Endothelial cell of umbilical vein (primary cell): ENCODE measurements around the gene TIPIN. TPM values are rescaled to one million over a fixed set of nuclear protein-coding genes. Genes with fewer than 3 reads are reported as not detected.

Source experiments
- BruUV-seq: library from RNA; stranded (reverse); fragments of 400-500 nt; replicated peaks from 2 replicates; lab custom pipeline; 2021; lab: Mats Ljungman, UMichigan
- CTCF ChIA-PET: fragments of 300-600, 350-600 bp; sonication (Branson Sonifier 250); formaldehyde crosslinking; loops from one replicate; lab custom pipeline; 2021; ENCODE audit warnings: antibody characterized with exemption, inconsistent platforms; lab: Charles Lee
- POLR2A ChIA-PET: fragments of 300-600, 350-600 bp; sonication (Branson Sonifier 250); formaldehyde crosslinking; loops from one replicate; lab custom pipeline; 2021; ENCODE audit warnings: antibody characterized with exemption, inconsistent platforms; lab: Charles Lee
- DNase-seq: peaks from one replicate; pipeline ENCODE4 v3.0.0-alpha.2; 2011; ENCODE audit warnings: low read depth, low spot score
- FAIRE-seq: peaks from 2 replicates; lab custom pipeline; 2011; peaks lifted over from hg19 to GRCh38; lab: Jason Lieb, UNC
- H2AFZ ChIP-seq: 2 replicates; pipeline ENCODE4 v1.6.0; 2012; ENCODE audit warnings: low read depth, low read length, control low read depth, inconsistent platforms
- H3K27ac ChIP-seq: 2 replicates; pipeline ENCODE4 v1.5.1; 2011; ENCODE audit warnings: low read depth, mild to moderate bottlenecking, control low read depth, low read length, moderate library complexity; ENCODE audit not compliant: insufficient read depth
- H3K27me3 ChIP-seq, 2 experiments: 2 replicates each; pipeline versions ENCODE4 v1.6.0 to v1.6.1; 2011; ENCODE audit warnings: low read length in 2 of 2, mixed read lengths in 1 of 2; ENCODE audit not compliant: control insufficient read depth in 2 of 2, insufficient read depth in 2 of 2
- H3K36me3 ChIP-seq, 2 experiments: 2 replicates in 1 of 2; 3 replicates in 1 of 2; pipeline ENCODE4 v1.5.1; 2011; ENCODE audit warnings: low read length in 2 of 2, mild to moderate bottlenecking in 1 of 2, moderate library complexity in 1 of 2; ENCODE audit not compliant: control insufficient read depth in 2 of 2, insufficient read depth in 2 of 2; ENCODE audit errors: extremely low read depth in 1 of 2
- H3K4me1 ChIP-seq: 3 replicates; pipeline ENCODE4 v1.5.1; 2011; ENCODE audit warnings: mild to moderate bottlenecking, low read length; ENCODE audit not compliant: control insufficient read depth, insufficient read depth; ENCODE audit errors: extremely low read depth
- H3K4me2 ChIP-seq: 2 replicates; pipeline ENCODE4 v1.6.1; 2011; ENCODE audit warnings: low read length, control low read depth, mixed read lengths; ENCODE audit not compliant: insufficient read depth
- H3K4me3 ChIP-seq, 3 experiments: fragments of 200-600 bp in 1 of 3; sonication (generic), shearing (Covaris generic) in 1 of 3; replicated peaks in 1 of 3; 2 replicates each; pipeline ENCODE4 v1.5.1; 2011 to 2016; ENCODE audit warnings: control low read depth in 3 of 3, low read length in 3 of 3, mild to moderate bottlenecking in 2 of 3, inconsistent platforms in 1 of 3, low read depth in 1 of 3, moderate library complexity in 1 of 3; ENCODE audit not compliant: insufficient read depth in 1 of 3
- H3K79me2 ChIP-seq: 2 replicates; pipeline ENCODE4 v1.6.0; 2012; ENCODE audit warnings: low read length, inconsistent platforms; ENCODE audit not compliant: control insufficient read depth, insufficient read depth
- H3K9ac ChIP-seq: replicated peaks from 2 replicates; pipeline ENCODE3; 2011; ENCODE audit warnings: low read length, control low read depth; ENCODE audit not compliant: insufficient read depth; ENCODE audit errors: extremely low read depth
- H3K9me1 ChIP-seq: replicated peaks from 3 replicates; pipeline ENCODE4 v1.6.0; 2011; ENCODE audit warnings: mild to moderate bottlenecking, low read length; ENCODE audit not compliant: control insufficient read depth, insufficient read depth; ENCODE audit errors: extremely low read depth
- H3K9me3 ChIP-seq: replicated peaks from 2 replicates; pipeline ENCODE4 v1.5.1; 2012; ENCODE audit warnings: low read length, inconsistent platforms; ENCODE audit not compliant: control insufficient read depth, insufficient read depth
- H4K20me1 ChIP-seq: replicated peaks from 2 replicates; pipeline ENCODE3; 2011; ENCODE audit warnings: mild to moderate bottlenecking, low read length; ENCODE audit not compliant: control insufficient read depth, insufficient read depth; ENCODE audit errors: extremely low read depth
- EZH2 ChIP-seq: IDR thresholded peaks from 2 replicates; pipeline ENCODE4 v1.6.1; 2012; ENCODE audit warnings: borderline replicate concordance, low read depth, mild to moderate bottlenecking, moderate library complexity, low read length, inconsistent platforms; ENCODE audit not compliant: severe bottlenecking
- FOS ChIP-seq: IDR thresholded peaks from 2 replicates; pipeline ENCODE4 v1.6.1; 2011; ENCODE audit warnings: mild to moderate bottlenecking, low read length, moderate library complexity, borderline replicate concordance; ENCODE audit not compliant: insufficient read depth
- GATA2 ChIP-seq: IDR thresholded peaks from 2 replicates; pipeline ENCODE4 v1.7.0; 2011; ENCODE audit warnings: low read depth, mild to moderate bottlenecking, moderate library complexity, mixed read lengths, low read length; ENCODE audit not compliant: insufficient read length, insufficient read depth
- JUN ChIP-seq: IDR thresholded peaks from 2 replicates; pipeline ENCODE4 v1.6.1; 2011; ENCODE audit warnings: borderline replicate concordance, low read depth; ENCODE audit not compliant: insufficient read length, insufficient read depth
- MYC ChIP-seq: IDR thresholded peaks from one replicate; pipeline ENCODE4 v1.6.1; 2011; ENCODE audit warnings: mild to moderate bottlenecking, low read depth, low read length
- POLR2A ChIP-seq: IDR thresholded peaks from 2 replicates; pipeline ENCODE4 v1.6.1; 2012; ENCODE audit warnings: low read depth, mild to moderate bottlenecking, control low read depth, low read length
- POLR2AphosphoS5 ChIP-seq: IDR thresholded peaks from 2 replicates; pipeline ENCODE4 v1.6.1; 2012; ENCODE audit warnings: low read depth, mild to moderate bottlenecking, control low read depth, low read length, moderate library complexity; ENCODE audit not compliant: insufficient read depth
- dilution Hi-C: fragments of 300-500 bp; cut with MboI; formaldehyde crosslinking; loops from one replicate; pipeline ENCODE4 v1.15.0; 2019; ENCODE audit warnings: low sequenced_read_pairs; ENCODE audit not compliant: extremely low pct_ligation_motif_present
- intact Hi-C: fragments of 100-400 bp; cut with micrococcal nuclease; formaldehyde crosslinking; loops from one replicate; pipeline ENCODE4 v1.10.0; 2022
- polyA plus RNA-seq, 4 experiments: library from polyadenylated mRNA; depleted of rRNA in 3 of 4; stranded (reverse) in 3 of 4; unstranded in 1 of 4; fragments of >200 nt; gene quantifications; 2 replicates each; pipeline versions ENCODE4 v1.2.1 to v1.2.3, GENCODE V29; 2011 to 2012; ENCODE audit warnings: missing spikeins in 1 of 4
- total RNA-seq: library from RNA; stranded (reverse); gene quantifications from 2 replicates; pipeline ENCODE4 v1.2.3, GENCODE V29; 2021
- TF ChIP-seq, protein P1 (sequence below), 2 donors: IDR thresholded peaks; 1 replicate in 1 of 2; 2 replicates in 1 of 2; pipeline ENCODE4 v1.5.1; 2011; ENCODE audit warnings: low read length in 2 of 2, mild to moderate bottlenecking in 2 of 2, moderate library complexity in 2 of 2, control low read depth in 1 of 2, inconsistent platforms in 1 of 2, low read depth in 1 of 2; ENCODE audit not compliant: insufficient read depth in 1 of 2; ENCODE audit errors: extremely low read depth in 1 of 2
- TF ChIP-seq, protein P2 (sequence below): IDR thresholded peaks from 2 replicates; pipeline ENCODE4 v1.6.1; 2011; ENCODE audit not compliant: insufficient read depth, insufficient read length

TIPIN gene
- total and polyA plus RNA-seq, 2 donors (not counting 3 experiments of a cell fraction or from before 2014, with no cell fraction given): 3.6 to 15.4 TPM

DNA sequence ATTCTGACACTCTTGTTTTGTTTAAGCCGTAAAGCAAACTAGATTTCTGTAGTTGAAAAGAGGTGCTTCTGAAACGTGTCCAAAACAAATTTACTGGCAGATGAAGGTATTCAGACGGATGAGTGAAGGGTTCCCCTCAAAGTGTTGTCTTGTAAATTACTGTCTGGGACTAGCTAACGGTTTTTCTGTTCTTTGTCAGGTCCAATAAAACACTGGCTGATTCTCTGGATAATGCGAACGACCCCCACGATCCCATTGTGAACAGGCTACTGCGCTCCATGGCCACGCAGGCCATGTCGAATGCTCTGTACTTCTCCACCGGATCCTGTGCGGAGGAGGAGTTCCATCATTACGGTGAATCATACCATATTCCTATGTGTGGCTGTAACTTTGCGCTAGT, 27.7 kb downstream of the TIPIN start:
- intact Hi-C loops: no loop called here
- dilution Hi-C loops: no loop called here
- Histone ChIP-seq H3K79me2 (no peaks in the 10 kb centered on the region), H3K9me3 (no peaks in the 10 kb centered on the region), H3K4me1 (no peaks in the 10 kb centered on the region), H3K27ac (no peak overlapping the region), H3K4me2 (no peak overlapping the region), H4K20me1 (no peaks in the 10 kb centered on the region), H2AFZ (no peak overlapping the region), H3K27me3 (no peaks in the 10 kb centered on the region), H3K9ac (no peak overlapping the region), H3K4me3 (no peak overlapping the region), H3K36me3 (peaks cover 7 to 19% of the 10 kb centered on the region in 2 experiments), H3K9me1 (no peaks in the 10 kb centered on the region)
- no TSS peak for BruUV-seq
- no peak for FAIRE-seq
- TF ChIP-seq GATA2 (no peak), POLR2A (no peak), FOS (no peak)
- TF ChIP-seq, protein P1, sequence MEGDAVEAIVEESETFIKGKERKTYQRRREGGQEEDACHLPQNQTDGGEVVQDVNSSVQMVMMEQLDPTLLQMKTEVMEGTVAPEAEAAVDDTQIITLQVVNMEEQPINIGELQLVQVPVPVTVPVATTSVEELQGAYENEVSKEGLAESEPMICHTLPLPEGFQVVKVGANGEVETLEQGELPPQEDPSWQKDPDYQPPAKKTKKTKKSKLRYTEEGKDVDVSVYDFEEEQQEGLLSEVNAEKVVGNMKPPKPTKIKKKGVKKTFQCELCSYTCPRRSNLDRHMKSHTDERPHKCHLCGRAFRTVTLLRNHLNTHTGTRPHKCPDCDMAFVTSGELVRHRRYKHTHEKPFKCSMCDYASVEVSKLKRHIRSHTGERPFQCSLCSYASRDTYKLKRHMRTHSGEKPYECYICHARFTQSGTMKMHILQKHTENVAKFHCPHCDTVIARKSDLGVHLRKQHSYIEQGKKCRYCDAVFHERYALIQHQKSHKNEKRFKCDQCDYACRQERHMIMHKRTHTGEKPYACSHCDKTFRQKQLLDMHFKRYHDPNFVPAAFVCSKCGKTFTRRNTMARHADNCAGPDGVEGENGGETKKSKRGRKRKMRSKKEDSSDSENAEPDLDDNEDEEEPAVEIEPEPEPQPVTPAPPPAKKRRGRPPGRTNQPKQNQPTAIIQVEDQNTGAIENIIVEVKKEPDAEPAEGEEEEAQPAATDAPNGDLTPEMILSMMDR (IDR thresholded peaks at IDR 0.05; ENCODE audit: extremely low read depth in 1 of 2, insufficient read depth in 1 of 2, low read depth in 1 of 2, low read length in 2 of 2): no peak
- no peak for DNase-seq
- CTCF ChIA-PET: interaction anchor here (1.1 to 1.2 kb wide), 2 partner anchors 169 to 170 kb away, joined by 3 to 4 read pairs; partner anchors contain the start of gene SNAPC5
- POLR2A ChIA-PET: no interaction called here

DNA sequence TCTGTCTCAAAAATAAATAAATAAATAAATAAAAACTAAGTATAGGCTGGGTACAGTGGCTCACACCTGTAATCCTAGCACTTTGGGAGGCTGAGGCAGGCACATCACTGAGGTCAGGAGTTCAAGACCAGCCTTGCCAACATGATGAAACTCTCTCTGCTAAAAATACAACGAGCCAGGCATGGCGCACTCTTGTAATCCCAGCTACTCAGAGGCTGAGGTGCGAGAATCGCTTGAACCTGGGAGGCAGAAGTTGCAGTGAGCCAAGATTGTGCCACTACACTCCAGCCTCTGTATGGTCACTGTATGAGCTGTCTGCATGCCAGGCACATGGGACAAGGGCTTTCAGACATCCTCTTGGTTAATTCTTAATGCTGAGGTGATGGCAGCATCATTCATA, 28.7 kb downstream of the TIPIN start:
- no peak for TF ChIP-seq GATA2
- TF ChIP-seq EZH2: no peak
- TF ChIP-seq MYC: no peak
- no peak for TF ChIP-seq POLR2AphosphoS5
- TF ChIP-seq, protein P1 (IDR thresholded peaks at IDR 0.05; ENCODE audit: extremely low read depth in 1 of 2, insufficient read depth in 1 of 2, low read depth in 1 of 2, low read length in 2 of 2): no peak
- TF ChIP-seq FOS: no peak
- no peak for TF ChIP-seq JUN
- TF ChIP-seq POLR2A: no peak
- TF ChIP-seq, protein P2, sequence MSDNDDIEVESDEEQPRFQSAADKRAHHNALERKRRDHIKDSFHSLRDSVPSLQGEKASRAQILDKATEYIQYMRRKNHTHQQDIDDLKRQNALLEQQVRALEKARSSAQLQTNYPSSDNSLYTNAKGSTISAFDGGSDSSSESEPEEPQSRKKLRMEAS: no peak
- no peaks in the 10 kb centered on the region for H3K9me1 ChIP-seq
- FAIRE-seq (no peak), DNase-seq (no peak)
- H3K27ac ChIP-seq: no peak overlapping the region
- no peak overlapping the region for H2AFZ ChIP-seq
- intact Hi-C loops (no loop called here), dilution Hi-C loops (no loop called here)
- ChIA-PET POLR2A (no interaction called here), CTCF (interaction anchor here (1.2 kb wide), 1 partner anchor 170 kb away, joined by 3 read pairs; the partner anchor contains the start of gene SNAPC5)
- no peaks in the 10 kb centered on the region for H3K27me3 ChIP-seq
- no peak overlapping the region for H3K4me2 ChIP-seq
- H3K9ac ChIP-seq: no peak overlapping the region
- no TSS peak for BruUV-seq
- no peaks in the 10 kb centered on the region for H3K79me2 ChIP-seq
- no peaks in the 10 kb centered on the region for H4K20me1 ChIP-seq
- H3K4me3 ChIP-seq: no peak overlapping the region
- H3K4me1 ChIP-seq: no peaks in the 10 kb centered on the region
- H3K36me3 ChIP-seq: peaks cover 10 to 15% of the 10 kb centered on the region in 2 experiments
- H3K9me3 ChIP-seq: no peaks in the 10 kb centered on the region
